Coronary artery (tissue), 2 donors: ENCODE measurements around the gene TMEM184C.

Experiments
- DNase-seq: peaks from one replicate; pipeline ENCODE4 v3.0.0-alpha.2; 2017; ENCODE audit warnings: low spot score
- H3K27ac ChIP-seq, 2 donors: fragments of 200-600 bp; sonication (generic); one replicate each; pipeline ENCODE4 v1.5.1; 2016 to 2019
- H3K4me3 ChIP-seq: fragments of 200-600 bp; sonication (generic); 2 replicates; pipeline ENCODE4 v1.5.1; 2016; ENCODE audit warnings: mild to moderate bottlenecking, moderate library complexity
- TF ChIP-seq, protein P1 (sequence below): fragments of 200-600 bp; sonication (generic); IDR thresholded peaks from one replicate; pipeline ENCODE4 v1.5.1; 2019; ENCODE audit warnings: antibody characterized with exemption

The TMEM184C gene

DNA sequence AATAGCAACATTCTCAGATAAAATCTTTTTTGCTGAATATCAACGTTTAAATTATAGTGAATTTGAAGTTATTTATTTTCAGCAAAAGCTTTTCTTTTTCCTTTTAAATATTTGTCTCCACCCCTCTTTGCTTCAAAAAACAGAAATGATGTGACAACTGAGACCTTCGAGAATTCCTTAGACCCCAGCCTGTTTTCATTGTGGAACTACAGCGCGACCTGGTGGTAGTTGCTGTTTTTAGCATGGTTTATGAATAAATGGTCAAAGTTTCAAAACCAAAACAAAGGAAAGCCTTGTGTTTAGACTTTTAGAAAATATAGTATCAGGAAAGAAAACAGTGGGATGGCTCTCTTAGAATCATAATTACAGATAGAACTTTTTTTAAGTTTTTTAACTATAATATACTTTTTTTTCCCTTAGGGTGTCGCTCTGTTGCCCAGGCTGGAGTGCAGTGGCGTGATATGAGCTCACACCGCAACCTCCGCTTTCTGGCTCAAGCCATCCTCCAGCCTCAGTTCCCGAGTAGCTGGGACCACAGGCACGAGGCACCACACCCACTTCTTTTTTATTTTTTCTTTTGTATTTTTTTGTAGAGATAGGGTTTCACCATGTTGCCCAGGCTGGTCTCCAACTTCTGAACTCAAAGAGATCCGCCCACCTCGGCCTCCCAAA lies 26.8 kb upstream of the TMEM184C start:
- no peak for DNase-seq

DNA sequence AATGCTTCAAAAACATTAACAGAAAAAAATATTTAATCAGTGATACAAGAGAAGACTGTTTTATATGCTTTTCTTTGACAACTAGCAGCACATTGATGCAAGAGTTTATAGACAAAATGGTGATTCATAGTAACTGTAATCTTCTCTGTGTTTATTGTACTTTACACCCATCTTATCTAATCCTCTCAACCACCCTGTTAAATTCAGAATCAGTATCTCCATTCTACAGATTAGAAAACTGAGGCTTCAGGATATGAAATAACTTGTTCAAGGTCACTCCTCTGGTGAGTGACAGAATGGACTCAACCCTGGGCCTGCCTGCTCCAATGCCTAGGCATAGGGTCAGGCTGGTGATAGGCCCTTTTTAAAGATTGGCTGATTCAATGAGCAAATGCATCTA lies 26.1 kb upstream of the TMEM184C start:
- TF ChIP-seq, protein P1, sequence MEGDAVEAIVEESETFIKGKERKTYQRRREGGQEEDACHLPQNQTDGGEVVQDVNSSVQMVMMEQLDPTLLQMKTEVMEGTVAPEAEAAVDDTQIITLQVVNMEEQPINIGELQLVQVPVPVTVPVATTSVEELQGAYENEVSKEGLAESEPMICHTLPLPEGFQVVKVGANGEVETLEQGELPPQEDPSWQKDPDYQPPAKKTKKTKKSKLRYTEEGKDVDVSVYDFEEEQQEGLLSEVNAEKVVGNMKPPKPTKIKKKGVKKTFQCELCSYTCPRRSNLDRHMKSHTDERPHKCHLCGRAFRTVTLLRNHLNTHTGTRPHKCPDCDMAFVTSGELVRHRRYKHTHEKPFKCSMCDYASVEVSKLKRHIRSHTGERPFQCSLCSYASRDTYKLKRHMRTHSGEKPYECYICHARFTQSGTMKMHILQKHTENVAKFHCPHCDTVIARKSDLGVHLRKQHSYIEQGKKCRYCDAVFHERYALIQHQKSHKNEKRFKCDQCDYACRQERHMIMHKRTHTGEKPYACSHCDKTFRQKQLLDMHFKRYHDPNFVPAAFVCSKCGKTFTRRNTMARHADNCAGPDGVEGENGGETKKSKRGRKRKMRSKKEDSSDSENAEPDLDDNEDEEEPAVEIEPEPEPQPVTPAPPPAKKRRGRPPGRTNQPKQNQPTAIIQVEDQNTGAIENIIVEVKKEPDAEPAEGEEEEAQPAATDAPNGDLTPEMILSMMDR = no peak
- no peak for DNase-seq
- Histone ChIP-seq H3K27ac (no peak overlapping the region), H3K4me3 (no peak overlapping the region)

More for the DNA sequence above, 26.8 kb upstream of the TMEM184C start:
- no peak overlapping the region for H3K27ac ChIP-seq
- no peak overlapping the region for H3K4me3 ChIP-seq
- TF ChIP-seq, protein P1 = peak; percentile 54

DNA sequence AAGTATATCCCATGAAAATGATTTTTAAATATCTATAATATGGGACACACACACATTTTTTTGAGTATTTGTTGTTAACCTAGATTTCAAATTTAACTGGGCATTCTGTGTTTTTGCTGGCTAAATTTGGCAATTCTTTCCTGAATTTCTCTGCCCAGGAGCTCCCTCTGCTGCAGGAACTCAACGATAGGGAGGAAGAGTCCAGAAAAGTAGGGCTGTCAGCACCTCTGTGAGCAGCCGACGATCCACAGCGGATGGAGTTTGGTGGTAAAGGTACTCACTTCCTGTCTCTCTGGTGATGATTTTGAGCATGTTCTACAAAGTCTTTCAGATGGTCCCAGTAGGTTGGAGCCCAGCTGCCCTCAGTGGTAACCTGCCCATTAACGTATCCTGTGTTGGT lies 23.1 kb upstream of the TMEM184C start:
- no peak overlapping the region for H3K4me3 ChIP-seq
- TF ChIP-seq, protein P1 = no peak
- H3K27ac ChIP-seq = no peak overlapping the region
- no peak for DNase-seq

DNA sequence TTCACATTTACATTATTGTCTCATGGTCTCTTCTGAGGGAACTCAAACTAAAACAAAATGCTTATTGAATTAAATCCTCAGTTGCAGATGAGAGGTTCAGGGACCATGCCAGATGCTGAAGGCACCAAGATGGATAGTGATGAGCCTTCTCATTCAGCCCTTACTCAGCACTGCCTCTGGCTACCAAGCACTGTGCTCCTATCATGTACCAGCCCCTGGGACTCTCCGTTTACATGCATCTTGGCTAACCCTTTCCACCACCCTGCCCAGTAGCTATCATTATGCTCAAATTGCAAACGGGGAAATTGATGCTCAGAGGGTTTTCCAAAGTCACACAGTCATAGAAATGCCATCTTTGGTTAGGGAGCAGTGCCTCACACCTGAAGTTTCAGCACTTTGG lies 22.6 kb upstream of the TMEM184C start:
- Histone ChIP-seq H3K4me3 (no peak overlapping the region), H3K27ac (no peak overlapping the region)
- TF ChIP-seq, protein P1 = no peak
- no peak for DNase-seq

DNA sequence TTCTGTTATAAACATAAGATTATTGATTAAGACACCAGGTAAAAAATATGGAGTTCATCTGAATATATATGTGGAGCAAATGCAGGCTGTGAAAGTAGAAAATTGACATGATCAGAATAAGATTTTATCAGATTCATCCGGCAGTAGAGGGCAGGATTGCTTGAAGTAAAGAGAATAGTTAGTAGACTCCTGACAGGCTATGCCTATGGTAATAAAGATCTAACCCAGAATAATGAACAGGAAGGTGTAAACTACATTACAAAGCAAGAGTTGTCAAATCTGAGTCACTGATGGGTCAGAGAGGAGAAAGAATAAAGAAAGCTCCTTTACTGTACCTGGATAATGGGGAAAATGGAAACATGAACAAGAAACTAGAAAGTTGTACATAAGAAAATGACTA lies 20.8 kb upstream of the TMEM184C start:
- Histone ChIP-seq H3K27ac (no peak overlapping the region), H3K4me3 (no peak overlapping the region)
- TF ChIP-seq, protein P1 = no peak
- DNase-seq = no peak

DNA sequence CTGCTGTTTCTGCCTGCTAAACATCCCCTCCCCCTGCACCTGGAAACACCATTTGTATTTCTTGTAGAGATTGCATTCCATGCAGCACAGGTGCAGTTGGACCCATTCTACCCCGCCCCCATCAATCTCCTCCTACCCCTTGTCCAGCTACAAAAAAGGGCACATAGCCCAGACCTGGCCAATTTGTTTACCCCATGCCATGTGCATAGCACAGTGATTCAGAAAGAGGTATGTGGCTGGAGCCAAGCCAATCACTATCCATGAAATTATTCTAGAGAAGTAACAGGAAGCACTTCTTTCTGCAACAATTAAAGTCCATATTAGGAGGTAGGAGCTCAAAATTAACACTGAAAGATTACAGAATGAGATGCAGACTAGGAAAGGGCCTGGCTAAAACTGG lies 20.2 kb upstream of the TMEM184C start:
- Histone ChIP-seq H3K27ac (peak overlapping the region in 1 of 2 donors; percentile 44), H3K4me3 (no peak overlapping the region)
- TF ChIP-seq, protein P1 = no peak
- no peak for DNase-seq

DNA sequence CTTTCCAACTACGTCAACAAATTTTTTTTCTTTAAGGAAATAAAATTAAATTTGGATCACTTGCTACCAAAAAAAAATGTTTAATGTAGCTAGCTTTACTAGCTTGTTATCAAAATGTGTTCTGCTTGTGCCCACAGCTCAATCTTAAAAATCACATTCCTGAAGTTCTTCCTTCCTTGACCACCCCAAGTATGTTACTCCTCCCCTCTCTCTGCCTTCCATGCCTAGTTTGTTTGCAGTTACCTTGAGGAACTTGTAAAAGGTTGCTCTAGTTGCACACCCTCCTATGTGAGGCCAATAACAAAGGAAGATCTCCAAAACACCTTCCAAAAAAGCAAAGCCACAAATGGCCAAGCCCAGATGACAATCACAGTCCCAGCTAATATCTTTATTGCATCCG lies 19.6 kb upstream of the TMEM184C start:
- TF ChIP-seq, protein P1 = no peak

More for the DNA sequence above, 19.6 kb upstream of the TMEM184C start:
- Histone ChIP-seq H3K4me3 (no peak overlapping the region), H3K27ac (peak overlapping the region in 1 of 2 donors; percentile 44)
- DNase-seq = no peak
